Stomach (tissue), 4 donors: ENCODE measurements around the gene AP4B1.
A peak's percentile ranks its signal among the peaks of the same experiment; 100 is the strongest.

ENCODE experiments used
- POLR2A ChIP-seq, 4 donors: fragments of 450-650 bp; IDR thresholded peaks; one replicate each; pipeline ENCODE4 v1.6.1; 2016; ENCODE audit warnings: antibody characterized with exemption in 4 of 4, control low read depth in 2 of 4, mild to moderate bottlenecking in 1 of 4, moderate library complexity in 1 of 4
- POLR2AphosphoS5 ChIP-seq, 3 donors: sonication (generic); formaldehyde crosslinking; IDR thresholded peaks; one replicate each; pipeline ENCODE4 v1.6.1; 2016; ENCODE audit warnings: antibody characterized with exemption in 3 of 3
- TF ChIP-seq, protein P1 (sequence below), 7 experiments: fragments of 450-650 bp in 4 of 7; fragments of 200-600 bp in 3 of 7; sonication (generic) in 3 of 7; IDR thresholded peaks; one replicate each; pipeline ENCODE4 v1.5.1; 2016 to 2019; ENCODE audit warnings: antibody characterized with exemption in 7 of 7, control low read depth in 2 of 7, mild to moderate bottlenecking in 1 of 7

DNA sequence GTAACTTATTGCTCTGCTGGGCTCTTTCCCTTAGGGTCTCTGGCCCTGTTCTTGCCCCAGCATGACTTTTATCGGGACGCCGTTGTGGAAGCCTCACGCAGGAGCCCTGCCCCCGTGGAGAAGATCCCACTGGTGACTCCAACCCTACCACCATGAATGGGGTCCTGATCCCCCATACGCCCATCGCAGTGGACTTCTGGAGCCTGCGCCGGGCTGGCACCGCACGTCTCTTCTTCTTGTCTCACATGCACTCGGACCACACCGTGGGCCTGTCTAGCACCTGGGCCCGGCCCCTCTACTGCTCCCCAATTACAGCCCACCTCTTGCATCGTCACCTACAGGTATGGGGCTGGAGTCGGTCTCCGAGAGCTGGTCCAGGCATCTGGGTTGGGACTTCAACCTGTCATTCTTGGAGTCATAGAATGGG lies 849 bp upstream of the AP4B1 start:
- TF ChIP-seq POLR2A (IDR thresholded peaks at IDR 0.05): no peak
- TF ChIP-seq, protein P1, sequence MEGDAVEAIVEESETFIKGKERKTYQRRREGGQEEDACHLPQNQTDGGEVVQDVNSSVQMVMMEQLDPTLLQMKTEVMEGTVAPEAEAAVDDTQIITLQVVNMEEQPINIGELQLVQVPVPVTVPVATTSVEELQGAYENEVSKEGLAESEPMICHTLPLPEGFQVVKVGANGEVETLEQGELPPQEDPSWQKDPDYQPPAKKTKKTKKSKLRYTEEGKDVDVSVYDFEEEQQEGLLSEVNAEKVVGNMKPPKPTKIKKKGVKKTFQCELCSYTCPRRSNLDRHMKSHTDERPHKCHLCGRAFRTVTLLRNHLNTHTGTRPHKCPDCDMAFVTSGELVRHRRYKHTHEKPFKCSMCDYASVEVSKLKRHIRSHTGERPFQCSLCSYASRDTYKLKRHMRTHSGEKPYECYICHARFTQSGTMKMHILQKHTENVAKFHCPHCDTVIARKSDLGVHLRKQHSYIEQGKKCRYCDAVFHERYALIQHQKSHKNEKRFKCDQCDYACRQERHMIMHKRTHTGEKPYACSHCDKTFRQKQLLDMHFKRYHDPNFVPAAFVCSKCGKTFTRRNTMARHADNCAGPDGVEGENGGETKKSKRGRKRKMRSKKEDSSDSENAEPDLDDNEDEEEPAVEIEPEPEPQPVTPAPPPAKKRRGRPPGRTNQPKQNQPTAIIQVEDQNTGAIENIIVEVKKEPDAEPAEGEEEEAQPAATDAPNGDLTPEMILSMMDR (IDR thresholded peaks at IDR 0.05): peak in 1 of 7 experiments; percentile 0
- no peak for TF ChIP-seq POLR2AphosphoS5 (IDR thresholded peaks at IDR 0.05)
